HG03039 (cell line): ENCODE results near the gene VANGL1.

Experiments
- ATAC-seq: cut with Tn5 transposase; IDR thresholded peaks from one replicate; pipeline ENCODE4 v1.9.1; 2021; ENCODE audit warnings: mild to moderate bottlenecking, moderate library complexity; ENCODE audit not compliant: unreplicated experiment

VANGL1 gene

DNA sequence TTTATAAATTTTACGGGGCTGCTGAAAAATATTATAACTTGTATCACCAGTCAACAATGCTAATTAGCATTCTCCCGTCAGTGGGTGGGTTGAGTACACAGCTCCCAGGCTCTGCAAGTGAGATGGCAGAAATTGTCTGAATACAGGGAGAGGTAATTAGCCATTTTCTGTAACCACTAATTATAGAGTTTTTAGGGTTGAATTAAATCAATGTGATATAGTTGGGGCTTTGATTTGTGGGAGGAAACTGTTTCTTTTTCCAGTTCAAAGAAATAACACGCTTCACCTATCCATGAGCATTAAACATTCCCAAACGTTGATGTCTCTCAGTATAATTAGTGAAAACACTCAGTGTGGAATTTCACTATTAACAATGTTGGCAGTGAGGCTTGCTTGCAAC, 1.5 kb downstream of the VANGL1 start:
- no peak for ATAC-seq

DNA sequence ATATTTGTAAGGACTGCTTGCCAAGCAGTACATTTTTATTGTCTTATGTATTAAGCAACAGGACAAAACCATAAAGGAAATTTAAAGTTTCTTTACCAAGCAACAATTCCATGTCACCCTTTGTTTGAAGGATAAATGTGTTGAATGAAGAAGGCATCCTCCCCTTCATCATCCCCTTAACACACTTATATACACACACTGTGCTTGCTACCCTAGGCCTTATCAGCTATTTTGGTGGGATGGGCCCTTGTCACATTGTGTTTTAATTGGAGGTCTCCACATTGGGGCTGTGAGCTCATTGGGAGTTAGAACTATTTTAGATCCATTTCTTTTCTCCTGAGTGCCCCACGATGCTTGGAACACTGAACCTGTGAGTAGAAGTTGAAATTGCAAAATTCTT, 1.9 kb downstream of the VANGL1 start:
- ATAC-seq = no peak

- ATAC-seq = no peak
Observed at GRCh38 chr1:115644109-115644508, 2.3 kb downstream of the VANGL1 start.

- no peak for ATAC-seq
Observed at GRCh38 chr1:115647047-115647446, 5.3 kb downstream of the VANGL1 start.

DNA sequence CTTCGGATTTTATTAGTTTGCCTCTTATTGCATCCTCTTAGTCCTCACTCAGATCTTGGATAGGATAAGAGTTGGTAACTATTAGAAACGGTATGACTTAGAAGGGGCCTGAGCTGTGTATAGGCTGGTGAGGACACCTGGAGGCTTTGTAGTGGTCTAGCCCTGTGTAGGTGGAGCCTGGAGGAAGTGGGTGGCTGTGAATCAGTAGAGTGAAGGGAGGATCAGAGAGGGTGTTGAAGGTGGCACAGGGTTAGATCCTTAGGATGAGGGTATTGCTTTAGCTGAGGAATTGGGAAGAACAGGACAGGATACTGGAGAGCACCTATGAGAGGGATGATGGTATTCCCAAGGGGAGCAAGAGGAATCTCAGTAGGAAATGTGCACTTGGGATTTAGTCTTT, 5.7 kb downstream of the VANGL1 start:
- no peak for ATAC-seq

DNA sequence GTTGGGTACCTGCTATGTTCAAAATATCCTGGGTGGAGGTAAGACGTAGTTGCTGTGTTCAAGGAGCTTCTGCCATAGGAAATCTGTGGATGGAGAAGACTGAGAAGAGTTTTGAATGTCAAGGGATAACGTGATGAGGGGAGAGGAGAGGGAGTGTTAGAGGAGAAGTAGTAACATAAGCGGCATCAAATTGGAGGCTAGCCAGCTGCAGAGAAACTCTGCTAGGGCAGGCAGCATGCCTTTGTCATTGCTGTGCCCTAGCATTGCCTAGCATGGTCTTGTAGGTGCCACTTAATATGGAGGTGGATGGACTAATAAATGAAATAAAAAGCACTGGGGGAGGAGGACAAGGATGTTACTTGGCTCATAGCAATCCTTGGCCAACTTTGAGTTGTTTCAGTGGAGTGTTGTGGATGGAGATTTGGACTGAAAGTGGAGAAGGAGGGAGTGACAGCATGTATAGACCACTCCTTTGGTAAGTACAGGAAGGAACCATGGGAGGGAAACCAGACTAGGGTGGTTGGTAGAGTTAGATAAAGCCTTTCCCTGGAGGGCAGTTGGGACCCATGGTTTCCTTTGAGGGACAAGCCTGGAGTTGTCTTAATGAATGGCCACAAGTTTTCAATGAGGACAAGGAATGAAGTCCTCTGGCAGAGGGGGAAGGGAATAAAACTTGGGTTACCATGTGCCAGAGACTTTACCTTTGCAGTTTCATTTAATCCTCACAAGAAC, 6.3 kb downstream of the VANGL1 start:
- ATAC-seq = no peak

DNA sequence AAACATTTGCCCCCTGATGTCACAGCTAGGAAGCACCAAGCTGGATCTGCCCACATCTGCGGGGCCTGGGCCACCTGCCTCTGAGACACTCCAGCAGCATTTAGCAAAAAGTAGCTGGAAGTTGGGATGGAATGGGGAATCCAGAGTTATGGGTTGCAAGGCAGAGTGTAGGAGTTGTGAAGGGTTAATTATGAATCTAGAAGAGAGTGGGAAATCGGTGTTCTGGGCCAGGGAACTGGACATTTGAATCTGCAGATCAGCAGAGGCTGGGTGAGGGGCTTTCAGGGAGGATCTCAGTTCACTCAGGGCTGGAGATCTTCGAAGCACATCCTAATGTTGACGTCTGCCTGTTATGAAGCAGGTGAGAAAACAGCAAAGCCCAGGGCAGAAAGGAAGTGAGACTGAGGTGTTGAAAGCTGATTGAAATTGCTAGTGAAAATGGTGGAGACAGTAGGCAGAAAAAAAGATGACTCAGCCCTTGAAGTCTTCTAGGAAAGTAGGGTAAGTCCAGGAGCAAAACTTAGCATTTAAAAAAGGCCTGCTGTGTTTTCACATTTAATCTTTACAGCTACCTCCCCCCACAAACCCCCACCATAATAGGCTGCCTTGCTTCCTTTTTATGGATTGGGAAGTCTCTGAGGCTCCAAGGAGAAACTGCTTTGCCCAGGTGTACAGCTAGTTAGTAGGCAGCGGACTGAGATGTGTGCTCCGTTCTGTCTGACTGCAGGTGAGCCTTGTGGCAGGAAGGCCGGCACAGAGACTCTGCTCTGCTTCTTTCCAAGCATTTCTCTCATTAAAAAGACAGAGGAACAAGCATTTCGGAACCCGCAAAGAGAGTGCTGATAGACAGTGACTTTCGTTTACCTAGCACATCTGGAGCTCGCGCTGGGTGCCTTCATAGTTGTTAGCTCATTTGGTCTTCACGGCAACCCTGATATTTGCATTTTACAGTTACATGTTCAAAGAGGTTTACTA, 7.2 kb downstream of the VANGL1 start:
- peak; percentile 79 for ATAC-seq

GRCh38 chr1:115649964-115650363, 8.2 kb downstream of the VANGL1 start:
- ATAC-seq = no peak

GRCh38 chr1:115650961-115651360, 9.2 kb downstream of the VANGL1 start:
- no peak for ATAC-seq

DNA sequence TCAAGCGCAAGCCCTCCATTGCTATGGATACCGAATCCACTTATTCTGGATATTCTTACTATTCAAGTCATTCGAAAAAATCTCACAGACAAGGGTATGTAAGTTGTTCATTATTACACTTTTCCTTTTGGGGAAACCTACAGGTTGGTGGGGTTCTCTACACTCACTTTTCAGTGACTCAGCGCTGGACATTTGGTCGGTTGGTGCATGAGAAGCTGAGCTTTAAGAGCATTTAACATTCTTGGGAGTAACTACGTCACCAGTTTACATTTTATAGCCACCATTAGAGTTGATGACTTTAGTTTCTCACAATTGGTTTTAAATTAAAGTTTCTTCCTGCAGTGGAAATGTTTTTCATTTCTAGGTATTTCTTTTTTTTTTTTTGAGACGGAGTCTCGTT, 9.6 kb downstream of the VANGL1 start:
- no peak for ATAC-seq

GRCh38 chr1:115652236-115652788, 10.5 kb downstream of the VANGL1 start:
- no peak for ATAC-seq

- no peak for ATAC-seq
Observed at GRCh38 chr1:115654125-115654524, 12.4 kb downstream of the VANGL1 start.

DNA sequence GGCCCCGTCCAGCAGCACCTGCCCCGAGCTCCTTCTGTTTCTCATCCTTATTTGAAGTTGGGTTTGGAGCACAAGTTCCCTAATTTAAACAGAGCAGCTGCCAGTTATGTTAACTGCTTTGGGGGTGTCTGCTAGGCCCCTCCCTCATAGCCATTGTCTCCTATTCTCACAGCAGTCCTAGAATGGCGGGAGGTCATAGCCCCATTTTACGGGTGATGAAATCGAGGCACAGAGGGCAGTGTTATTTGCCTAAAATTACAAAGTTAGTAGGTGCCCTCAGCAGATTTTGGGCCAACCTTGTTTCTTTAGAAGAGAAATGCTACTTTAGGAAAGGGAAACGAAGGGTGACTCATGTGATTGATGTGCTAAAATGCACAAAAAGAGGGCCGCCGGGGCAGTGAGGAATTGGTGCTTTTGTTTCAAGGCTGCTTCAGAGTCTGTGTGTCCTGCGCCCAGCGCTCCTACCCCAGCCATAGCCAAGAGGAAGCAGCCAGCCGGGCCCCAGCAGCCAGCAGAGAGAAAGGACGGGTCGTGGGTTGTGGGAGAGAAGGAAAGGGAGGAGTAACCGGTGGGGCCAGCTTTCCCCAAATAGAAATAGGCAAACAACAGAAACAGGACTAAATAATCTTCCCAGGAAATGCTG, 13.0 kb downstream of the VANGL1 start:
- no peak for ATAC-seq

- ATAC-seq = no peak
Observed at GRCh38 chr1:115655306-115655663, 13.5 kb downstream of the VANGL1 start.

- no peak for ATAC-seq
Observed at GRCh38 chr1:115655916-115656315, 14.1 kb downstream of the VANGL1 start.

GRCh38 chr1:115656461-115657077, 14.8 kb downstream of the VANGL1 start:
- ATAC-seq = no peak

DNA sequence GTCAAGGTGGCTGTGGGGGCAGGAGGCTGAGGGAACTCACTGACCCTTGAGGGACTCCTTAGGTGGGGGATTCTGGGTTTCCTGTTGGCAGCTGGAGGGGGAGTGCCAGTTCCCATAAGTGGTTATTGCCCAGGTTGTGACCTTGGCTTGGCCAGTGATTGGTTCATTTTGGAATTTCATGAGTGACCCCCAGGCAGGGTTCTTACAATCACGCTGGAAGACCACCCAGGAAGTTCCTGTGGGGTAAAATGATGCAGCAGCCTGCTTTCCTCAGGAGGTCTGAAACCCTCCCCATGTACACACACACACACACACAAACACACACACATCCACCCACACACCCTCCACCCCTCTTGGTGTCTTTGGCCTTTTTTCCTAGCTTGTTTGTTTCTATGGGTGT, 16.9 kb downstream of the VANGL1 start:
- ATAC-seq = no peak

GRCh38 chr1:115660151-115660550, 18.4 kb downstream of the VANGL1 start:
- ATAC-seq = no peak

DNA sequence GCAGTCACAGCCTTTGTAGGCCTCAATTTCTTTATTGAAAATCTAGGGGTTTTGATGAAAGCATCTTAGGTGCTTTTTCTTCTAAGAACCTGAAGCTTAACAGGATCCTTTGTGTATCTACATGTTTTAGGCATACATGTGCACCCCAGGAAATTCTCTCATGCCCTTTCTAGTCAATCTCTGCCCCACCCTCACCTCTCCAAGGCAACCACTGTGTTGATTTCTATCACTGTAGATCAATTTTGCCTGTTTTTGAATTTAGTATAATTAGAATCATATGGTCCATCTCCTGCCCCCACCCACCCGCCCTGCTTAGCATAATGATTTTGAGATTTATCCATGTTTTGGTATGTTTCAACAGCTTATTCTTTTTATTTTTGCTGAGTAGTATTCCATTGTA, 19.4 kb downstream of the VANGL1 start:
- no peak for ATAC-seq

GRCh38 chr1:115665319-115666096, 23.7 kb downstream of the VANGL1 start:
- ATAC-seq = no peak
